ENCODE data around the gene PRSS2. TPM values are rescaled to one million over a fixed set of nuclear protein-coding genes. Genes with fewer than 3 reads are reported as not detected.

PRSS2 gene
- total RNA-seq, 4 donors from 2014 or later, result 29.7 to 243 (median 208) TPM

DNA sequence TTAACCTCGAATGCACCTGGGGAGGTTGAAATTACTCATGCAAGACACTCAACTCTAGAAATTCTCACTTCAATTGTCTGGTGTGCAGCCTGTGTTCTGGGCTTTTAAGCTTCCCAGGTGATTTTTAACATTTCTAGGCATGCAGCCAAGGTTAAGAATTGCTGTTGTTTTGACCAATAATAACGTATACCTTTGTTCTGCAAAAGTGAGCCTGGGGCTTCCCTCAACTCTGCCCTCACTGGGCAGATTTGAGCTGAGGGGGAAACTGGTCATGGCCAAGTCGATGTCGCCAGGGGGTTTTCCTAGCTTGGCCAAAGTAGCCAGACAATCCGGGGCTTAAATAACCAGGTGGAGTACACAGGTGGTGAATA lies 568 bp downstream of the PRSS2 start:
- Histone ChIP-seq H3K4me1 (peaks cover 0 to 5% (median 0%) of the 10 kb centered on the region in 4 donors), H3K4me3 (no peak overlapping the region), H3K27me3 (no peaks in the 10 kb centered on the region), H3K27ac (no peak overlapping the region), H3K9me3 (no peaks in the 10 kb centered on the region), H3K36me3 (no peaks in the 10 kb centered on the region)
- peak in 1 of 3 donors; percentile 35 for DNase-seq
- TF ChIP-seq, protein P1, sequence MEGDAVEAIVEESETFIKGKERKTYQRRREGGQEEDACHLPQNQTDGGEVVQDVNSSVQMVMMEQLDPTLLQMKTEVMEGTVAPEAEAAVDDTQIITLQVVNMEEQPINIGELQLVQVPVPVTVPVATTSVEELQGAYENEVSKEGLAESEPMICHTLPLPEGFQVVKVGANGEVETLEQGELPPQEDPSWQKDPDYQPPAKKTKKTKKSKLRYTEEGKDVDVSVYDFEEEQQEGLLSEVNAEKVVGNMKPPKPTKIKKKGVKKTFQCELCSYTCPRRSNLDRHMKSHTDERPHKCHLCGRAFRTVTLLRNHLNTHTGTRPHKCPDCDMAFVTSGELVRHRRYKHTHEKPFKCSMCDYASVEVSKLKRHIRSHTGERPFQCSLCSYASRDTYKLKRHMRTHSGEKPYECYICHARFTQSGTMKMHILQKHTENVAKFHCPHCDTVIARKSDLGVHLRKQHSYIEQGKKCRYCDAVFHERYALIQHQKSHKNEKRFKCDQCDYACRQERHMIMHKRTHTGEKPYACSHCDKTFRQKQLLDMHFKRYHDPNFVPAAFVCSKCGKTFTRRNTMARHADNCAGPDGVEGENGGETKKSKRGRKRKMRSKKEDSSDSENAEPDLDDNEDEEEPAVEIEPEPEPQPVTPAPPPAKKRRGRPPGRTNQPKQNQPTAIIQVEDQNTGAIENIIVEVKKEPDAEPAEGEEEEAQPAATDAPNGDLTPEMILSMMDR (IDR thresholded peaks at IDR 0.05), result no peak
- TF ChIP-seq POLR2A (IDR thresholded peaks at IDR 0.05), result no peak

GRCh38 chr7:142772051-142772450 lies 1.3 kb downstream of the PRSS2 start:
- no peak for DNase-seq
- peaks cover 0 to 5% (median 0%) of the 10 kb centered on the region in 4 donors for H3K4me1 ChIP-seq
- H3K27ac ChIP-seq, result no peak overlapping the region
- H3K27me3 ChIP-seq, result no peaks in the 10 kb centered on the region
- TF ChIP-seq POLR2A (IDR thresholded peaks at IDR 0.05), result no peak
- TF ChIP-seq, protein P1 (IDR thresholded peaks at IDR 0.05), result no peak
- H3K4me3 ChIP-seq, result no peak overlapping the region
- no peaks in the 10 kb centered on the region for H3K36me3 ChIP-seq
- H3K9me3 ChIP-seq, result no peaks in the 10 kb centered on the region

GRCh38 chr7:142772673-142773072 lies 1.9 kb downstream of the PRSS2 start:
- no peak overlapping the region for H3K27ac ChIP-seq

DNA sequence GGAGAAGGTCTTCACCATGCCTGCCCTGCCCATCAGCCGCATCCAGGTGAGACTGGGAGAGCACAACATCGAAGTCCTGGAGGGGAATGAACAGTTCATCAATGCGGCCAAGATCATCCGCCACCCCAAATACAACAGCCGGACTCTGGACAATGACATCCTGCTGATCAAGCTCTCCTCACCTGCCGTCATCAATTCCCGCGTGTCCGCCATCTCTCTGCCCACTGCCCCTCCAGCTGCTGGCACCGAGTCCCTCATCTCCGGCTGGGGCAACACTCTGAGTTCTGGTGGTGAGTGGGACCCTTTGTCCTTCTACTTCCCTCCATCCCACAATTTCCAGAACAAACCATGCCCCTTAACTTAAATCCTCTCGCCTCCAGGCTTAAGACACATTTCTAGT lies 2.5 kb downstream of the PRSS2 start:
- TF ChIP-seq, protein P1 (IDR thresholded peaks at IDR 0.05), result no peak
- no peak for TF ChIP-seq POLR2A (IDR thresholded peaks at IDR 0.05)
- H3K36me3 ChIP-seq, result no peaks in the 10 kb centered on the region
- H3K4me3 ChIP-seq, result no peak overlapping the region
- no peak overlapping the region for H3K27ac ChIP-seq
- peaks cover 0 to 5% (median 0%) of the 10 kb centered on the region in 4 donors for H3K4me1 ChIP-seq
- peaks cover 0 to 3% (median 0%) of the 10 kb centered on the region in 4 donors for H3K9me3 ChIP-seq
- no peaks in the 10 kb centered on the region for H3K27me3 ChIP-seq
- DNase-seq, result no peak

More at GRCh38 chr7:142772673-142773072, 1.9 kb downstream of the PRSS2 start:
- Histone ChIP-seq H3K4me1 (peaks cover 0 to 5% (median 0%) of the 10 kb centered on the region in 4 donors), H3K4me3 (no peak overlapping the region), H3K9me3 (peaks cover 0 to 3% (median 0%) of the 10 kb centered on the region in 4 donors), H3K27me3 (no peaks in the 10 kb centered on the region), H3K36me3 (no peaks in the 10 kb centered on the region)
- TF ChIP-seq POLR2A (IDR thresholded peaks at IDR 0.05), result no peak
- TF ChIP-seq, protein P1 (IDR thresholded peaks at IDR 0.05), result no peak
- DNase-seq, result no peak

- DNase-seq, result no peak
- Histone ChIP-seq H3K27me3 (no peaks in the 10 kb centered on the region), H3K4me3 (no peak overlapping the region), H3K9me3 (peaks cover 0 to 3% (median 0%) of the 10 kb centered on the region in 4 donors), H3K4me1 (peaks cover 0 to 5% (median 0%) of the 10 kb centered on the region in 4 donors), H3K27ac (no peak overlapping the region), H3K36me3 (no peaks in the 10 kb centered on the region)
- TF ChIP-seq POLR2A (IDR thresholded peaks at IDR 0.05), result no peak
- TF ChIP-seq, protein P1 (IDR thresholded peaks at IDR 0.05), result no peak
These were observed 3.4 kb downstream of the PRSS2 start for GRCh38 chr7:142773937-142774744.
